ENCODE results near the gene UBXN4.

DNA sequence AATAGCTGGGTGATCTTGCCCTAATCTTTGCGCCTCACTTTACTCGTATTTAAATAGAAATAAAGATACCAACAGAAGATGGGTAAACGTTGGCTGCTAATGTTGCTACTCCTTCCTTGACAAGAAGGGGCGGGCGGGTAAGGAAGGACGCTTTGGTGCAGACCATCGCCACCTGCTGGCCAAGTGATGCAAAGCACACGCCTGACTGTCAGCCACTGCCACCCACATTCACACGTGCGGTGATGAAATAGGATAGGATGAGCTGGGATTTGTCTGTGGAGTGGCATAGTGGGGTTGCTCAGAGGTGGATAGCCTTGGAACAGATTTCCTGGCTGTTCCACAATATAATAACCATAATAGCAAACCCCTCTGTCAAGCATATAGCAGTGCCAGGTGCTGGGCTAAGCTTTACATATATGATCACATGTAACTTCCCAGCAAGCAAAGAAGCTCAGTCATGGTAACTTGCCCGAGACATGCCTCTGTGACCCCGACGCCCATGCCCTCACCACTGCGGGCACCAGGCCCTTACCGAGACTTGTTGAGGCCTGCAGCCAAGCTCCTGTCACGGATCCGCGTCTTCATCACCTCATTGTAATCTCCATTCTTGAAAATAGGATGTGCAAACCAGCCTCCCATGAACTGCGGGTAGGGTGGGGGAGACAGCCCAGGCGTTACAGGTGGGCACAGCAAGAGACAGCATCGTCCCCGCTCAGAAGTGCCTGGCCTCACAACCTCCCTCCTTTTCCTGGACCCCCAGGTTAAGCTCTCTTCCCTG lies 56.0 kb downstream of the UBXN4 start:
- no peak for TF ChIP-seq EZH2 (IDR thresholded peaks at IDR 0.05; ENCODE audit: insufficient read depth, poor library complexity, severe bottlenecking)
- TF ChIP-seq EZH2phosphoT487 (IDR thresholded peaks at IDR 0.05; ENCODE audit: insufficient read depth, low read depth) = no peak

All from GM23248 (cell line).